Calu3 (cell line): ENCODE measurements around the gene FAM111A. TPM values are rescaled to one million over a fixed set of nuclear protein-coding genes. Genes with fewer than 3 reads are reported as not detected.

Experiments
- BruUV-seq: library from RNA; stranded (reverse); fragments of 400-500 nt; replicated peaks from 2 replicates; lab custom pipeline; 2021; lab: Mats Ljungman, UMichigan
- CTCF ChIA-PET: fragments of 300-600 bp; sonication (Branson Sonifier 250); formaldehyde crosslinking; loops from one replicate; lab custom pipeline; 2022; ENCODE audit warnings: antibody characterized with exemption; lab: Charles Lee
- DNase-seq: peaks from one replicate; pipeline ENCODE4 v3.0.0; 2022
- H3K27ac Mint-ChIP-seq: one replicate; pipeline ENCODE4 v1.8.0; 2022; ENCODE audit warnings: mixed read lengths; ENCODE audit not compliant: unreplicated experiment
- H3K27me3 Mint-ChIP-seq: one replicate; pipeline ENCODE4 v1.8.0; 2022; ENCODE audit warnings: mixed read lengths; ENCODE audit not compliant: unreplicated experiment
- H3K36me3 Mint-ChIP-seq: one replicate; pipeline ENCODE4 v1.8.0; 2022; ENCODE audit warnings: mild to moderate bottlenecking, moderate library complexity, mixed read lengths; ENCODE audit not compliant: insufficient read depth, unreplicated experiment
- H3K4me1 Mint-ChIP-seq: one replicate; pipeline ENCODE4 v1.8.0; 2022; ENCODE audit warnings: mild to moderate bottlenecking, low read depth, mixed read lengths; ENCODE audit not compliant: unreplicated experiment
- H3K4me3 Mint-ChIP-seq: one replicate; pipeline ENCODE4 v1.8.0; 2022; ENCODE audit warnings: mild to moderate bottlenecking, low read depth, moderate library complexity, mixed read lengths; ENCODE audit not compliant: unreplicated experiment
- H3K9me3 Mint-ChIP-seq: one replicate; pipeline ENCODE4 v1.8.0; 2022; ENCODE audit warnings: low read depth, mixed read lengths; ENCODE audit not compliant: unreplicated experiment
- CTCF ChIP-seq: fragments of 200-600 bp; IDR thresholded peaks from one replicate; pipeline ENCODE4 v1.8.0; 2022; ENCODE audit warnings: antibody characterized with exemption; ENCODE audit not compliant: unreplicated experiment
- intact Hi-C: fragments of 100-400 bp; cut with micrococcal nuclease; formaldehyde crosslinking; loops from one replicate; pipeline ENCODE4 v1.10.0; 2022; ENCODE audit not compliant: unreplicated experiment
- total RNA-seq: library from RNA; stranded (reverse); gene quantifications from 2 replicates; pipeline ENCODE4 v1.2.3, GENCODE V29; 2022

FAM111A gene
- total RNA-seq, 1 experiment from 2014 or later = 87.9 TPM

GRCh38 chr11:59114344-59114743 lies 28.3 kb upstream of the FAM111A start:
- Mint-ChIP-seq H3K9me3 (peaks cover 8% of the 10 kb centered on the region), H3K4me1 (peaks cover 4% of the 10 kb centered on the region), H3K36me3 (no peaks in the 10 kb centered on the region), H3K27me3 (no peaks in the 10 kb centered on the region), H3K4me3 (no peak overlapping the region), H3K27ac (no peak overlapping the region)
- no TSS peak for BruUV-seq
- CTCF ChIA-PET = no interaction called here
- intact Hi-C loops = no loop called here
- no peak for TF ChIP-seq CTCF
- DNase-seq = no peak

- TF ChIP-seq CTCF = no peak
- DNase-seq = no peak
- Mint-ChIP-seq H3K27ac (no peak overlapping the region), H3K4me1 (no peaks in the 10 kb centered on the region), H3K27me3 (no peaks in the 10 kb centered on the region), H3K4me3 (no peak overlapping the region), H3K9me3 (peaks cover 8% of the 10 kb centered on the region), H3K36me3 (peaks cover 4% of the 10 kb centered on the region)
- CTCF ChIA-PET = no interaction called here
- intact Hi-C loops = no loop called here
- no TSS peak for BruUV-seq
Observed at GRCh38 chr11:59115553-59115952, 27.1 kb upstream of the FAM111A start.

- no peak for DNase-seq
- CTCF ChIA-PET = no interaction called here
- Mint-ChIP-seq H3K27me3 (no peaks in the 10 kb centered on the region), H3K4me1 (no peaks in the 10 kb centered on the region), H3K36me3 (peaks cover 15% of the 10 kb centered on the region), H3K4me3 (no peak overlapping the region), H3K9me3 (peaks cover 13% of the 10 kb centered on the region), H3K27ac (no peak overlapping the region)
- intact Hi-C loops = no loop called here
- TF ChIP-seq CTCF = no peak
- no TSS peak for BruUV-seq
Observed at GRCh38 chr11:59117774-59118173, 24.9 kb upstream of the FAM111A start.

GRCh38 chr11:59119826-59120225 lies 22.8 kb upstream of the FAM111A start:
- Mint-ChIP-seq H3K4me3 (no peak overlapping the region), H3K9me3 (peaks cover 9% of the 10 kb centered on the region), H3K4me1 (no peaks in the 10 kb centered on the region), H3K27ac (no peak overlapping the region), H3K27me3 (no peaks in the 10 kb centered on the region), H3K36me3 (peaks cover 24% of the 10 kb centered on the region)
- CTCF ChIA-PET = interaction anchor here (1.2 kb wide), 1 partner anchor 13 kb away, joined by 4 read pairs; the partner anchor contains the start of gene FAM111B
- BruUV-seq = no TSS peak
- no peak for TF ChIP-seq CTCF
- intact Hi-C loops = no loop called here
- no peak for DNase-seq
